GM13976 (cell line): ENCODE measurements around the gene LRRC28.

ENCODE experiments used
- DNase-seq: peaks from one replicate; pipeline ENCODE4 v3.0.0; 2012; ENCODE audit warnings: low spot score
- in situ Hi-C: fragments of 300-500 bp; cut with MboI; formaldehyde crosslinking; loops from one replicate; pipeline ENCODE4 v1.12.0; 2022; ENCODE audit warnings: low sequenced_read_pairs, mixed read lengths, inconsistent platforms; ENCODE audit not compliant: unreplicated experiment
- TF ChIP-seq, protein P1 (sequence below): IDR thresholded peaks from 2 replicates; pipeline ENCODE4 v1.5.1; 2012; ENCODE audit warnings: borderline replicate concordance, mild to moderate bottlenecking; ENCODE audit not compliant: insufficient read depth; ENCODE audit errors: extremely low read depth, missing control alignments, control extremely low read depth

The LRRC28 gene

DNA sequence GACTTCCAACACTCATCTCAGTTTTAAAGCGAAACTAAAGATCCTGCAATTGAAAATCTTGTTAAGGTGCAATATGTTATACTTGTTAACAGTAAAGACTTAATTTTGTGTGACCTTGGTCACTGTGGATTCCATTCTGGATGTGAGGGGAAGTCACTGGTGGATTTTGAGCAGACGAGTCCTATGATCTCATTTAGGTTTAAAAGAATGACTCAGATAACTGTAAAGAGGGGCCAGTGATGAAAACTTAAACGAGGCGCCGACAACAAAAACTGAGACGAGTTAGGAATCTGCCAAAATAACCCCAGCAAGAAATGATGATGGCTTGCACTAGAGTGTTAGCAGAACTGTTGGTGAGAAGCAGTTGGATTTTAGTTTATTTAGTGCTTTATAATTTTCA, 56.5 kb downstream of the LRRC28 start:
- TF ChIP-seq, protein P1, sequence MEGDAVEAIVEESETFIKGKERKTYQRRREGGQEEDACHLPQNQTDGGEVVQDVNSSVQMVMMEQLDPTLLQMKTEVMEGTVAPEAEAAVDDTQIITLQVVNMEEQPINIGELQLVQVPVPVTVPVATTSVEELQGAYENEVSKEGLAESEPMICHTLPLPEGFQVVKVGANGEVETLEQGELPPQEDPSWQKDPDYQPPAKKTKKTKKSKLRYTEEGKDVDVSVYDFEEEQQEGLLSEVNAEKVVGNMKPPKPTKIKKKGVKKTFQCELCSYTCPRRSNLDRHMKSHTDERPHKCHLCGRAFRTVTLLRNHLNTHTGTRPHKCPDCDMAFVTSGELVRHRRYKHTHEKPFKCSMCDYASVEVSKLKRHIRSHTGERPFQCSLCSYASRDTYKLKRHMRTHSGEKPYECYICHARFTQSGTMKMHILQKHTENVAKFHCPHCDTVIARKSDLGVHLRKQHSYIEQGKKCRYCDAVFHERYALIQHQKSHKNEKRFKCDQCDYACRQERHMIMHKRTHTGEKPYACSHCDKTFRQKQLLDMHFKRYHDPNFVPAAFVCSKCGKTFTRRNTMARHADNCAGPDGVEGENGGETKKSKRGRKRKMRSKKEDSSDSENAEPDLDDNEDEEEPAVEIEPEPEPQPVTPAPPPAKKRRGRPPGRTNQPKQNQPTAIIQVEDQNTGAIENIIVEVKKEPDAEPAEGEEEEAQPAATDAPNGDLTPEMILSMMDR: no peak
- in situ Hi-C loops: no loop called here
- DNase-seq: no peak

DNA sequence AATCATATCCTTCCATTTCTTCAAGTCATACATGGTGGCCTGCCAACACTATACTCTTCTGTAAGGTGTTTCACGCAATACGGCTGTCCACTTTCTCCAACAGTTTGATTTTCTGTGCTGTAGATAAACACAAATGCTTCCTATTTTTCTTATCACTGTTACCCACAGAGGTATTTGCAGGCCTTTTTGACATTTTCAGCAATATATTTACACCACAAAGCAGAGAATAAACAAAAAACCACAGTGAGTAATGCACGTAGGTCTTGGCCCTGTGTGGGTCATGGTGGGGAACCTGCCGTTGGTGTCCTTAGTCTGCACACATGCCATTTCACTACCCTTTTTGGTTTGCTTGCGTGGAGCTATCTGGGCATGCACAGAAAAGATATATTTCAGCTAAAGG, 59.5 kb downstream of the LRRC28 start:
- no peak for DNase-seq
- in situ Hi-C loops: no loop called here

DNA sequence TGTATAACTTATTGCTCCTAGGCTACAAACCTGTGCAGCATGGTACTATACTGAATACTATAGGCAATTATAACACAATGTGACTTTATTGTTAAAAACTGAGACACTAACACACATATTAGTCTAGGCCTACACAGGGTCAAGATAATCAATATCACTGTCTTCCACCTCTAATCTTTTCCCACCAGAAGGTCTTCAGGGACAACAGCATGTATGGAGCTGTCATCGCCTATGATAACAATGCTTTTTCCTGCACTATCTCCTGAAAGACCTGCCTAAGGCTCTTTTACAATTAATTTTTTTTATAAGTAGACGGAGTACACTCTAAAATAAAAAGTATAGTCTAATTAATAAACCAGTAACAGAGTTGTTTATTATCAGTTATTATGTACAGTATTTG, 60.9 kb downstream of the LRRC28 start:
- TF ChIP-seq, protein P1: no peak
- no peak for DNase-seq
- in situ Hi-C loops: no loop called here

More for the DNA sequence above, 59.5 kb downstream of the LRRC28 start:
- TF ChIP-seq, protein P1: no peak

DNA sequence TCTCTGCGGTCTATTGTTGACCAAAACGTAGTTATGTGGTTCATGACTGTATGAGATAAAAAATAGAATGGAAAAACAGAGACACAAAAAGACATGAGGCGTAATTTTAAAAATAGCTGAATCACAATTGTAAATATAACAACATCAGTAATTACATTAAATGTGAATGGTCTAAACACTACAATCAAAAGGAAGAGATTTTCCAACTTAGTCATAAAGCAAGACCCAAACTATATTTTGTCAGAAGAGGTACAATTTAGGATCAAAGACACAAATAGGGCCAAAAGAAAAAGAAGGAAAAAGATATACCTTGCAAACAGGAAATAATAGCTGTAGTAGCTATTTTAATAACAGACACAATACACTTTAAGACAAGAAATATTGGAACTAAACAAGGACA, 61.5 kb downstream of the LRRC28 start:
- TF ChIP-seq, protein P1: no peak
- DNase-seq: no peak
- in situ Hi-C loops: no loop called here

DNA sequence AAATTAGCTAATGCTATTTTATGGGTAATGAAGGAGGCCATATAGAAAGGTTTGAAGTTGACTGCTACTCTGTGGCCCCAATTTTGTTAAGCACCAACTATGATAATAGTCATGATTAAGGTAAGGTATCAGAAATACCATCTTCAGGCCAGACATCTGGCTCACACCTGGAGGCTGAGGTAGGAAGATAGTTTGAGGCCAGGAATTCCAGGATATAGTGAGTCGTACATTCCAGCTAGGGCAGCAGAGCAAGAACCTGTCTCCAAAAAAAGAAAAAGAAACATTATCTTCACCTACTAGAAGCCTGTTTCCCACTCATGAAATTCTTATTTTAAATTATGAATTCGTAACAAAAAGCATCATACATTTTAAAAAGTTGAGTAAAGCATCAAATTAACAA, 64.4 kb downstream of the LRRC28 start:
- DNase-seq: no peak
- in situ Hi-C loops: no loop called here
- TF ChIP-seq, protein P1: no peak

DNA sequence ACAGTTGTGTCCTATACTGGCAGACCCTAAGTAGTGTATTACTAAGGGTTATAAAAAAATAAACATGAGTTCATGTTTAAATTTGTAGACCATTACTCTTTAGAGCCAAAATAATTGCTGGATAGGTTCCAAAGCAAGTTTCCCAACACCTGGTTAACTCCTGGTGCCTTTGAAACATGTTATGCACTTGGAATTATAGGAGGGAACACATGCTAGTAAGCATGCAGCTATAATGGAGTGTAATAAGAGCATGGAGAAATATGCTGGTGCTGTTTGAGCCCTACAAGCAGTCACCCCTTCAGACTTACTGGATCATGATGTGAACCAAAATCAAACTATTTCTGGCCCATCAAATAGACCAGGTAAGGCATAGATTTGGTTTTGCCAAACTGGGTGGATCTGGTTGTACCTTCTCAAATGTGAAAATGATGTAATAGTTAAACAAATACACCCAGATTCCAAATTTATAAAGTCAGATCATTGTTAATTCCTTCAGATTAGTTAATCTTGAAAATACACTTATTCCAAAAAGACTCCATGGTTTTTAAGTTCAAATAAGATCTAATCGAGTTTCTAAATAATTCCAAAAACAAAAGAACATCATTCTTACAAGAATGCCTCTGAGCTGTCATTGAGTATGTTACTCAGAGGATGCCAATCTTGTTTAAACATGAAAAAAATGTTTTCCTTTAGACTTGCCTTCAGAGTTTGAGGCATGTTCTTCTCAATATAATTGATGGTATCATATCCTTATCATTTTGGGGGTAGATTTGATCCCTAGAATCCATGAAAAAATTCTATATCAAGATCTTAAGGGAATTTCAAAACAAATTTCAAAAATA, 69.3 kb downstream of the LRRC28 start:
- in situ Hi-C loops: no loop called here
- TF ChIP-seq, protein P1: no peak
- DNase-seq: no peak
